Stimulated activated CD8-positive, alpha-beta memory T cell treated with anti-CD3 and anti-CD28 coated beads, Interleukin-7, amount 100 ng/mL, for 48 hours (primary cell): Measurements from ENCODE around the gene GDAP1L1.

Experiments used
- DNase-seq, 2 donors: peaks; one replicate each; pipeline ENCODE4 v3.0.0-alpha.2; 2020; ENCODE audit warnings: low read depth in 1 of 2; ENCODE audit errors: extremely low read depth in 1 of 2

Gene GDAP1L1

GRCh38 chr20:44251284-44251683 is 4.2 kb downstream of the GDAP1L1 start:
- no peak for DNase-seq

- no peak for DNase-seq
Observed at GRCh38 chr20:44253528-44253927, 6.4 kb downstream of the GDAP1L1 start.

GRCh38 chr20:44254073-44254472 is 7.0 kb downstream of the GDAP1L1 start:
- DNase-seq: no peak

- DNase-seq: no peak
Observed at GRCh38 chr20:44255942-44256341, 8.8 kb downstream of the GDAP1L1 start.

- no peak for DNase-seq
Observed at GRCh38 chr20:44256961-44257360, 9.9 kb downstream of the GDAP1L1 start.

- DNase-seq: no peak
Observed at GRCh38 chr20:44258226-44258890, 11.2 kb downstream of the GDAP1L1 start.

- no peak for DNase-seq
Observed at GRCh38 chr20:44264287-44264686, 17.2 kb downstream of the GDAP1L1 start.

GRCh38 chr20:44268802-44269201 is 21.7 kb downstream of the GDAP1L1 start:
- no peak for DNase-seq

GRCh38 chr20:44271915-44272663 is 25.0 kb downstream of the GDAP1L1 start:
- no peak for DNase-seq

- no peak for DNase-seq
Observed at GRCh38 chr20:44273231-44274215, 26.4 kb downstream of the GDAP1L1 start.

GRCh38 chr20:44274303-44275017 is 27.4 kb downstream of the GDAP1L1 start:
- no peak for DNase-seq

- no peak for DNase-seq
Observed at GRCh38 chr20:44279228-44279627, 32.1 kb downstream of the GDAP1L1 start.

GRCh38 chr20:44280387-44280786 is 33.3 kb downstream of the GDAP1L1 start:
- no peak for DNase-seq

- DNase-seq: no peak
Observed at GRCh38 chr20:44282192-44282591, 35.1 kb downstream of the GDAP1L1 start.

GRCh38 chr20:44284032-44284431 is 36.9 kb downstream of the GDAP1L1 start:
- DNase-seq: no peak

GRCh38 chr20:44287272-44288097 is 40.4 kb downstream of the GDAP1L1 start:
- no peak for DNase-seq

- DNase-seq: no peak
Observed at GRCh38 chr20:44288252-44288651, 41.1 kb downstream of the GDAP1L1 start.

- DNase-seq: no peak
Observed at GRCh38 chr20:44291754-44292153, 44.6 kb downstream of the GDAP1L1 start.

GRCh38 chr20:44296011-44296410 is 48.9 kb downstream of the GDAP1L1 start:
- DNase-seq: no peak

GRCh38 chr20:44297721-44298120 is 50.6 kb downstream of the GDAP1L1 start:
- DNase-seq: no peak
